Adrenal gland (tissue), 19 donors: Measurements from ENCODE around the gene DACT1. TPM values are rescaled to one million over a fixed set of nuclear protein-coding genes. Genes with fewer than 3 reads are reported as not detected.
A peak's percentile ranks its signal among the peaks of the same experiment; 100 is the strongest.
"Not testable (repeated sequence)": the region's sequence is repeated elsewhere in the genome, so short reads cannot be mapped to it uniquely, and the experiment has no call there.

Source experiments
- DNase-seq, 7 donors: peaks; one replicate each; pipeline ENCODE4 v3.0.0-alpha.2; 2019 to 2020
- H3K27ac ChIP-seq, 5 donors: fragments of 200-600 bp; sonication (generic) in 4 of 5; 1 replicate in 3 of 5; 2 replicates in 2 of 5; pipeline versions ENCODE4 v1.5.1 to v1.8.0; 2016 to 2020; ENCODE audit warnings: mild to moderate bottlenecking in 1 of 5
- H3K27me3 ChIP-seq: fragments of 200-600 bp; 2 replicates; pipeline ENCODE4 v1.8.0; 2021
- H3K36me3 ChIP-seq, 2 donors: fragments of 200-600 bp; replicated peaks in 1 of 2; 1 replicate in 1 of 2; 2 replicates in 1 of 2; pipeline versions ENCODE4 v1.5.1 to v1.8.0; 2018 to 2022
- H3K4me1 ChIP-seq, 2 donors: fragments of 200-600 bp; replicated peaks in 1 of 2; 1 replicate in 1 of 2; 2 replicates in 1 of 2; pipeline versions ENCODE4 v1.5.1 to v1.8.0; 2018 to 2021
- H3K4me3 ChIP-seq, 4 donors: fragments of 200-600 bp; sonication (generic) in 3 of 4; one replicate each; pipeline ENCODE4 v1.5.1; 2016 to 2018
- H3K9me3 ChIP-seq, 3 donors: fragments of 200-600 bp; sonication (generic) in 1 of 3; replicated peaks in 1 of 3; 1 replicate in 2 of 3; 2 replicates in 1 of 3; pipeline versions ENCODE4 v1.5.1 to v1.8.0; 2016 to 2021
- CTCF ChIP-seq, 6 experiments: fragments of 450-650 bp in 4 of 6; fragments of 200-600 bp in 2 of 6; sonication (generic) in 1 of 6; IDR thresholded peaks; 1 replicate in 5 of 6; 2 replicates in 1 of 6; pipeline versions ENCODE4 v1.5.1 to v1.8.0; 2016 to 2021; ENCODE audit warnings: antibody characterized with exemption in 6 of 6, mild to moderate bottlenecking in 2 of 6, moderate library complexity in 1 of 6
- POLR2A ChIP-seq, 2 donors: fragments of 450-650 bp; IDR thresholded peaks; one replicate each; pipeline ENCODE4 v1.6.1; 2017; ENCODE audit warnings: antibody characterized with exemption in 2 of 2, mild to moderate bottlenecking in 2 of 2, moderate library complexity in 1 of 2
- WGBS, 4 donors: extraction: QIAGEN DNeasy Blood & Tissue Kit in 2 of 4; methylation state at CpG; one replicate each; pipeline versions ENCODE4 v1.1.5 to v1.1.7; 2013 to 2017; 5-methylcytosine and 5-hydroxymethylcytosine counted together
- intact Hi-C, 2 donors: fragments of 100-400 bp; cut with DNase I; formaldehyde crosslinking; loops; one replicate each; pipeline versions ENCODE4 v1.14.1 to v1.15.0; 2022 to 2023
- long read RNA-seq, 10 donors: library from polyadenylated mRNA in 3 of 10; unstranded in 2 of 10; stranded (forward) in 1 of 10; transcript quantifications; one replicate each; pipeline ENCODE4 v2.0.0 and lab custom pipeline, GENCODE V29; 2021 to 2026
- polyA plus RNA-seq, 3 donors: library from polyadenylated mRNA; stranded (reverse); fragments of 200-250 nt in 2 of 3; fragments of 350-450 nt in 1 of 3; fragmentation: Illumina TruSeq in 1 of 3; extraction: RNeasy Lipid Tissue Mini Kit (QIAGEN cat#74804) in 1 of 3; gene quantifications; one replicate each; pipeline ENCODE4 v1.2.3, GENCODE V29; 2013 to 2014
- total RNA-seq, 9 donors: library from RNA; depleted of rRNA in 4 of 9; stranded (reverse); fragments of >200 nt in 4 of 9; fragments of 120-200 nt in 1 of 9; fragmentation: NEBNext Ultra II Directional in 1 of 9; extraction: Animal tissue kit (Norgen Biotek cat#: 25700) in 1 of 9; gene quantifications; one replicate each; pipeline versions ENCODE4 v1.1.0 to v1.2.4, GENCODE V29; 2013 to 2023
- donor health status: healthy with polysubstance abuse.
- donor health status: Bipolar disorder and iron deficiency.
- donor health status: DM: yes; HTN: yes; CAD: no.
- donor health status: DM: no; HTN: no; CAD: no.
- donor health status: DM: no; HTN: no; CAD: no.
- donor health status: DM: yes; HTN: yes; CAD: no.

Gene DACT1
- total RNA-seq (10 to 100 TPM in 8 of 9 donors, 1 to 10 TPM in 1; 5.6 to 32.1 (median 13.6) TPM), polyA plus RNA-seq (1 to 10 TPM; 2.9 to 5.3 (median 3.7) TPM)
- long read RNA-seq, donor 1, result 0 reads
- long read RNA-seq, donor 2, result 0 reads
- long read RNA-seq, donor 3, partial matches to known transcripts, result 0 of 1 reads
- long read RNA-seq, donor 3, other reads (novel, unspliced or antisense), result 0 of 1 reads
- long read RNA-seq, donor 4, result 0 reads
- long read RNA-seq, donor 5, transcript DACT1-202 (4 exons, 3,734 nt), result major isoform, 12 of 21 reads
- long read RNA-seq, donor 5, transcript DACT1-201 (4 exons, 2,571 nt), result minor isoform, 6 of 21 reads
- long read RNA-seq, donor 5, partial matches to known transcripts, result 1 of 21 reads
- long read RNA-seq, donor 5, other reads (novel, unspliced or antisense), result 2 of 21 reads
- long read RNA-seq, donor 6, result 0 reads
- long read RNA-seq, donor 7, partial matches to known transcripts, result 0 of 2 reads
- long read RNA-seq, donor 7, other reads (novel, unspliced or antisense), result 0 of 2 reads
- long read RNA-seq, donor 8, partial matches to known transcripts, result 0 of 8 reads
- long read RNA-seq, donor 8, other reads (novel, unspliced or antisense), result 0 of 8 reads
- long read RNA-seq, donor 9, partial matches to known transcripts, result 0 of 1 reads
- long read RNA-seq, donor 9, other reads (novel, unspliced or antisense), result 0 of 1 reads
- long read RNA-seq, donor 10, partial matches to known transcripts, result 0 of 1 reads
- long read RNA-seq, donor 10, other reads (novel, unspliced or antisense), result 0 of 1 reads

- peaks cover 9 to 18% of the 10 kb centered on the region in 2 donors for H3K4me1 ChIP-seq
- H3K4me3 ChIP-seq, result peak within 1 kb of the TSS; percentile 21 to 87 (median 31)
- H3K27me3 ChIP-seq, result no peaks in the 10 kb centered on the region
- peak in 1 of 6 experiments; percentile 27 for TF ChIP-seq CTCF (IDR thresholded peaks at IDR 0.05)
- peak in 1 of 2 donors; percentile 39 for TF ChIP-seq POLR2A (IDR thresholded peaks at IDR 0.05)
- no peaks in the 10 kb centered on the region for H3K9me3 ChIP-seq
- DNase-seq, result peak; percentile 43 to 65 (median 58)
- intact Hi-C loops, result no loop called here
- H3K27ac ChIP-seq, result peak within 1 kb of the TSS; percentile 14 to 88 (median 62)
- H3K36me3 ChIP-seq, result no peaks in the 10 kb centered on the region
- 0 to 1% (median 0%) methylated on average over 16 to 92 of the region's 94 CpGs for WGBS, 4 donors
Observed at GRCh38 chr14:58637391-58638230, at the start of gene DACT1. Gene DACT1, plus strand, starts transcription at chr14:58637962. Its CDS starts 241 bp downstream, at chr14:58638203.

GRCh38 chr14:58588321-58588720 is 49.4 kb upstream of the DACT1 start:
- H3K36me3 ChIP-seq, intact Hi-C loops, DNase-seq, H3K4me1 ChIP-seq, H3K27me3 ChIP-seq, H3K4me3 ChIP-seq, H3K9me3 ChIP-seq, H3K27ac ChIP-seq: not testable (repeated sequence)
- WGBS, 4 donors, result 86 to 94% (median 89%) methylated on average over 14 to 18 of the region's 18 CpGs

DNA sequence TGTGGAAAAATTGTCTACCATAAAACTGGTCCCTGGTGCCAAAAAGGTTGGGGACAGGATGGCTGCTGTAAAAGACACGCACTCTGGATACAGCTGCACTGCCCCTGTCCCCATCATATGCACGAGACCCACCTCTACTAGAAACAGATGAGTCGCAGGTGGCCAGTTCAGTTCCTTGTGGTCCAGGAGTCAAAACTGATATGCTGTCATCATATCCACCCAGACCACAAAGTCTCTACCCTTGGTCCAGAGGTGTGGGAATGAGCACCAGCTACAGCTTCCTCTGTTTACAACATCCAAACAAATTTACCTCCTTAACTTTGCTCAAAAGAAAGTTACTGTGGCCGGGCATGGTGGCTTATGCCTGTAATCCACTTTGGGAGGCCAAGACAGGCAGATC is 43.8 kb upstream of the DACT1 start:
- H3K4me1 ChIP-seq, result no peaks in the 10 kb centered on the region
- no peaks in the 10 kb centered on the region for H3K36me3 ChIP-seq
- WGBS, 4 donors, result 88 to 94% (median 91%) methylated on average over 4 of the region's 4 CpGs
- H3K27me3 ChIP-seq, result no peaks in the 10 kb centered on the region
- H3K9me3 ChIP-seq, result no peaks in the 10 kb centered on the region
- no peak for TF ChIP-seq POLR2A (IDR thresholded peaks at IDR 0.05)
- TF ChIP-seq CTCF (IDR thresholded peaks at IDR 0.05), result no peak
- no peak overlapping the region for H3K27ac ChIP-seq
- DNase-seq, result no peak
- intact Hi-C loops, result no loop called here
- no peak overlapping the region for H3K4me3 ChIP-seq

DNA sequence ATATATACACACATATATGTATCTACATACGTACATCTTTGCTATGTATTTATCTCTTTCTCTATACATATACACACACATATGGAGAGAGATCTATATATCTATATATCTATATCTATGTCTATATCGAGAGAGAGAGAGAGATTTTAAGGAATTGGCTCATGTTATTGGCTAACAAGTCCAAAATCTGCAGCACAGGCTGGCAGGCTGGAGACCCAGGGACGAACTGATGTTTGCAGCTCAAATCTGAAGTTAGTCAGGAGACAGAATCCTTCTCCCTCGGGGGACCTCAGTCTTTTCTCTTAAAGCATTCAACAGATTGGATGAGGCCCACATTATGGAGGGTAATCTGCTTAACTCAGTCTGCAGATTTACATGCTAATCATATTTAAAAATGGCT is 40.7 kb upstream of the DACT1 start:
- Histone ChIP-seq H3K9me3 (no peaks in the 10 kb centered on the region), H3K4me3 (no peak overlapping the region), H3K27ac (no peak overlapping the region), H3K36me3 (no peaks in the 10 kb centered on the region), H3K27me3 (no peaks in the 10 kb centered on the region), H3K4me1 (no peaks in the 10 kb centered on the region)
- TF ChIP-seq CTCF (IDR thresholded peaks at IDR 0.05) (no peak), POLR2A (IDR thresholded peaks at IDR 0.05) (no peak)
- intact Hi-C loops, result no loop called here
- no peak for DNase-seq
- WGBS, 4 donors, result 77 to 92% (median 87%) methylated on average over 4 of the region's 4 CpGs
